WTC11 (cell line): Measurements from ENCODE around the gene EVC. TPM values are rescaled to one million over a fixed set of nuclear protein-coding genes. Genes with fewer than 3 reads are reported as not detected.

Experiments
- ATAC-seq: fragments of 200-7000 bp; cut with Tn5 transposase; 2 replicates; pipeline ENCODE4 v1.10.0; 2021; ENCODE audit warnings: mild to moderate bottlenecking, moderate library complexity
- CTCF ChIA-PET: fragments of 300-600 bp; sonication (Branson Sonifier 250); formaldehyde crosslinking; loops from one replicate; lab custom pipeline; 2021; ENCODE audit warnings: antibody characterized with exemption; lab: Charles Lee
- POLR2A ChIA-PET: fragments of 350-600 bp; sonication (Branson Sonifier 250); formaldehyde crosslinking; loops from one replicate; lab custom pipeline; 2021; ENCODE audit warnings: antibody characterized with exemption; lab: Charles Lee
- DNase-seq: peaks from one replicate; pipeline ENCODE4 v3.0.0; 2021; ENCODE audit warnings: low spot score
- H3K27ac Mint-ChIP-seq: 2 replicates; pipeline ENCODE4 v1.8.0; 2021; ENCODE audit warnings: mixed read lengths
- H3K27me3 Mint-ChIP-seq: 2 replicates; pipeline ENCODE4 v1.8.0; 2021; ENCODE audit warnings: low read depth, mild to moderate bottlenecking, moderate library complexity, mixed read lengths
- H3K36me3 Mint-ChIP-seq: 2 replicates; pipeline ENCODE4 v1.8.0; 2021; ENCODE audit warnings: mixed read lengths
- H3K4me1 Mint-ChIP-seq: 2 replicates; pipeline ENCODE4 v1.8.0; 2022; ENCODE audit warnings: mixed read lengths
- H3K4me3 Mint-ChIP-seq: 2 replicates; pipeline ENCODE4 v1.8.0; 2021; ENCODE audit warnings: mild to moderate bottlenecking, moderate library complexity, mixed read lengths
- H3K9me3 Mint-ChIP-seq: 2 replicates; pipeline ENCODE4 v1.8.0; 2021; ENCODE audit warnings: mixed read lengths
- AFF4 ChIP-seq: sonication (generic); formaldehyde crosslinking; IDR thresholded peaks from 2 replicates; pipeline ENCODE4 v1.8.1; 2023; ENCODE audit warnings: mild to moderate bottlenecking, missing genetic modification reagents, borderline replicate concordance
- GTF2I ChIP-seq: fragments of 250-450 bp; sonication (Bioruptor Pico); conservative IDR thresholded peaks from 2 replicates; pipeline ENCODE4 v1.4.0; 2021; ENCODE audit warnings: mild to moderate bottlenecking
- HMGXB4 ChIP-seq: sonication (generic); formaldehyde crosslinking; IDR thresholded peaks from 2 replicates; pipeline ENCODE4 v1.8.1; 2023; ENCODE audit warnings: mild to moderate bottlenecking, moderate library complexity, missing genetic modification reagents
- JAZF1 ChIP-seq: fragments of 250-450 bp; sonication (Bioruptor Pico); IDR thresholded peaks from 2 replicates; pipeline ENCODE4 v1.9.0; 2021; ENCODE audit warnings: moderate library complexity, mild to moderate bottlenecking, inconsistent platforms
- OVOL2 ChIP-seq: fragments of 250-450 bp; sonication (Bioruptor Pico); IDR thresholded peaks from 2 replicates; pipeline ENCODE4 v1.9.0; 2021; ENCODE audit warnings: mild to moderate bottlenecking, borderline replicate concordance
- TEAD1 ChIP-seq: sonication (generic); formaldehyde crosslinking; IDR thresholded peaks from 2 replicates; pipeline ENCODE4 v1.8.0; 2022; ENCODE audit warnings: mild to moderate bottlenecking, missing genetic modification reagents
- ZNF121 ChIP-seq: sonication (generic); formaldehyde crosslinking; IDR thresholded peaks from 2 replicates; pipeline ENCODE4 v1.8.0; 2023; ENCODE audit warnings: missing genetic modification reagents
- ZNF263 ChIP-seq: sonication (generic); formaldehyde crosslinking; IDR thresholded peaks from 2 replicates; pipeline ENCODE4 v1.8.1; 2022; ENCODE audit warnings: low read depth, mild to moderate bottlenecking, moderate library complexity, missing genetic modification reagents
- ZNF396 ChIP-seq: fragments of 250-450 bp; sonication (Bioruptor Pico); IDR thresholded peaks from 2 replicates; pipeline ENCODE4 v1.8.0; 2021; ENCODE audit warnings: mild to moderate bottlenecking, moderate library complexity, borderline replicate concordance
- ZSCAN18 ChIP-seq: fragments of 250-450 bp; sonication (Bioruptor Pico); IDR thresholded peaks from 2 replicates; pipeline ENCODE4 v2.1.2; 2022; ENCODE audit warnings: mild to moderate bottlenecking, moderate library complexity
- total RNA-seq: library from RNA; stranded (reverse); gene quantifications from 3 replicates; pipeline ENCODE4 v1.2.3, GENCODE V29; 2021
- TF ChIP-seq, protein P1 (sequence below): sonication (generic); formaldehyde crosslinking; IDR thresholded peaks from 2 replicates; pipeline ENCODE4 v1.8.0; 2023; ENCODE audit warnings: mild to moderate bottlenecking, missing genetic modification reagents
- TF ChIP-seq, protein P2 (sequence below): sonication (generic); formaldehyde crosslinking; conservative IDR thresholded peaks from 2 replicates; pipeline ENCODE4 v1.8.1; 2023; ENCODE audit warnings: mild to moderate bottlenecking, low read depth, missing genetic modification reagents, moderate library complexity
- TF ChIP-seq, protein P3 (sequence below): fragments of 250-450 bp; sonication (Bioruptor Pico); IDR thresholded peaks from 2 replicates; pipeline ENCODE4 v1.9.0; 2021; ENCODE audit warnings: mild to moderate bottlenecking
- TF ChIP-seq, protein P4 (sequence below): sonication (generic); formaldehyde crosslinking; IDR thresholded peaks from 2 replicates; pipeline ENCODE4 v1.8.1; 2023; ENCODE audit warnings: mild to moderate bottlenecking, missing genetic modification reagents, moderate library complexity
- TF ChIP-seq, protein P5 (sequence below): sonication (generic); formaldehyde crosslinking; IDR thresholded peaks from 2 replicates; pipeline ENCODE4 v1.8.1; 2023; ENCODE audit warnings: mild to moderate bottlenecking, missing genetic modification reagents, moderate library complexity

Gene EVC
- total RNA-seq, 1 experiment from 2014 or later = 12.5 TPM

GRCh38 chr4:5785806-5786680, 75.0 kb downstream of the EVC start (continued):
- TF ChIP-seq HMGXB4 (CRISPR knock-in tag) = no peak
- TF ChIP-seq, protein P1, sequence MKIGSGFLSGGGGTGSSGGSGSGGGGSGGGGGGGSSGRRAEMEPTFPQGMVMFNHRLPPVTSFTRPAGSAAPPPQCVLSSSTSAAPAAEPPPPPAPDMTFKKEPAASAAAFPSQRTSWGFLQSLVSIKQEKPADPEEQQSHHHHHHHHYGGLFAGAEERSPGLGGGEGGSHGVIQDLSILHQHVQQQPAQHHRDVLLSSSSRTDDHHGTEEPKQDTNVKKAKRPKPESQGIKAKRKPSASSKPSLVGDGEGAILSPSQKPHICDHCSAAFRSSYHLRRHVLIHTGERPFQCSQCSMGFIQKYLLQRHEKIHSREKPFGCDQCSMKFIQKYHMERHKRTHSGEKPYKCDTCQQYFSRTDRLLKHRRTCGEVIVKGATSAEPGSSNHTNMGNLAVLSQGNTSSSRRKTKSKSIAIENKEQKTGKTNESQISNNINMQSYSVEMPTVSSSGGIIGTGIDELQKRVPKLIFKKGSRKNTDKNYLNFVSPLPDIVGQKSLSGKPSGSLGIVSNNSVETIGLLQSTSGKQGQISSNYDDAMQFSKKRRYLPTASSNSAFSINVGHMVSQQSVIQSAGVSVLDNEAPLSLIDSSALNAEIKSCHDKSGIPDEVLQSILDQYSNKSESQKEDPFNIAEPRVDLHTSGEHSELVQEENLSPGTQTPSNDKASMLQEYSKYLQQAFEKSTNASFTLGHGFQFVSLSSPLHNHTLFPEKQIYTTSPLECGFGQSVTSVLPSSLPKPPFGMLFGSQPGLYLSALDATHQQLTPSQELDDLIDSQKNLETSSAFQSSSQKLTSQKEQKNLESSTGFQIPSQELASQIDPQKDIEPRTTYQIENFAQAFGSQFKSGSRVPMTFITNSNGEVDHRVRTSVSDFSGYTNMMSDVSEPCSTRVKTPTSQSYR (CRISPR knock-in tag) = no peak
- TF ChIP-seq AFF4 (CRISPR knock-in tag) = no peak

DNA sequence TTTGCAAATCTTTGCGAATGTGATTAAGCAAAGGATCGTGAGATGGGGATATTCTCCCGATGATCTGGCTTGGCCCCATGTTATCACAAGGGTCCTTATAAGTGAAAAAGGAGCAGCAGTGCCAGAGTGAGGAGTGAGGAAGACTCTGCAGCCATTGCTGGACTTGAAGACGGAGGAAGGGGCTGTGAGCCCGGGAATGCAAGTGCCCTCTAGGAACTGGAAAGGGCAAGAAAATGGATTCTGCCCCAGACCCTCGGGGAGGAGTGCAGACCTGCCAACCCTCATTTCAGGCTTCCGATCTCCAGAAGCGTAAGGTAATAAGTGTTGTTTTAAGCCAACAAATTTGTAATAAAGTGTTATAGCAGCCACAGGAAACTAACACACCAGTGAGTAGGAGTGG, 76.3 kb downstream of the EVC start:
- no peak for TF ChIP-seq JAZF1 (CRISPR knock-in tag)
- no peak for TF ChIP-seq TEAD1
- TF ChIP-seq ZNF396 (CRISPR knock-in tag) = no peak
- no peak for TF ChIP-seq ZNF263 (CRISPR knock-in tag)
- TF ChIP-seq ZNF121 (CRISPR knock-in tag) = no peak
- no peak for TF ChIP-seq ZSCAN18 (CRISPR knock-in tag)
- TF ChIP-seq, protein P2, sequence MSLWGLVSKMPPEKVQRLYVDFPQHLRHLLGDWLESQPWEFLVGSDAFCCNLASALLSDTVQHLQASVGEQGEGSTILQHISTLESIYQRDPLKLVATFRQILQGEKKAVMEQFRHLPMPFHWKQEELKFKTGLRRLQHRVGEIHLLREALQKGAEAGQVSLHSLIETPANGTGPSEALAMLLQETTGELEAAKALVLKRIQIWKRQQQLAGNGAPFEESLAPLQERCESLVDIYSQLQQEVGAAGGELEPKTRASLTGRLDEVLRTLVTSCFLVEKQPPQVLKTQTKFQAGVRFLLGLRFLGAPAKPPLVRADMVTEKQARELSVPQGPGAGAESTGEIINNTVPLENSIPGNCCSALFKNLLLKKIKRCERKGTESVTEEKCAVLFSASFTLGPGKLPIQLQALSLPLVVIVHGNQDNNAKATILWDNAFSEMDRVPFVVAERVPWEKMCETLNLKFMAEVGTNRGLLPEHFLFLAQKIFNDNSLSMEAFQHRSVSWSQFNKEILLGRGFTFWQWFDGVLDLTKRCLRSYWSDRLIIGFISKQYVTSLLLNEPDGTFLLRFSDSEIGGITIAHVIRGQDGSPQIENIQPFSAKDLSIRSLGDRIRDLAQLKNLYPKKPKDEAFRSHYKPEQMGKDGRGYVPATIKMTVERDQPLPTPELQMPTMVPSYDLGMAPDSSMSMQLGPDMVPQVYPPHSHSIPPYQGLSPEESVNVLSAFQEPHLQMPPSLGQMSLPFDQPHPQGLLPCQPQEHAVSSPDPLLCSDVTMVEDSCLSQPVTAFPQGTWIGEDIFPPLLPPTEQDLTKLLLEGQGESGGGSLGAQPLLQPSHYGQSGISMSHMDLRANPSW (CRISPR knock-in tag) = no peak
- TF ChIP-seq, protein P3, sequence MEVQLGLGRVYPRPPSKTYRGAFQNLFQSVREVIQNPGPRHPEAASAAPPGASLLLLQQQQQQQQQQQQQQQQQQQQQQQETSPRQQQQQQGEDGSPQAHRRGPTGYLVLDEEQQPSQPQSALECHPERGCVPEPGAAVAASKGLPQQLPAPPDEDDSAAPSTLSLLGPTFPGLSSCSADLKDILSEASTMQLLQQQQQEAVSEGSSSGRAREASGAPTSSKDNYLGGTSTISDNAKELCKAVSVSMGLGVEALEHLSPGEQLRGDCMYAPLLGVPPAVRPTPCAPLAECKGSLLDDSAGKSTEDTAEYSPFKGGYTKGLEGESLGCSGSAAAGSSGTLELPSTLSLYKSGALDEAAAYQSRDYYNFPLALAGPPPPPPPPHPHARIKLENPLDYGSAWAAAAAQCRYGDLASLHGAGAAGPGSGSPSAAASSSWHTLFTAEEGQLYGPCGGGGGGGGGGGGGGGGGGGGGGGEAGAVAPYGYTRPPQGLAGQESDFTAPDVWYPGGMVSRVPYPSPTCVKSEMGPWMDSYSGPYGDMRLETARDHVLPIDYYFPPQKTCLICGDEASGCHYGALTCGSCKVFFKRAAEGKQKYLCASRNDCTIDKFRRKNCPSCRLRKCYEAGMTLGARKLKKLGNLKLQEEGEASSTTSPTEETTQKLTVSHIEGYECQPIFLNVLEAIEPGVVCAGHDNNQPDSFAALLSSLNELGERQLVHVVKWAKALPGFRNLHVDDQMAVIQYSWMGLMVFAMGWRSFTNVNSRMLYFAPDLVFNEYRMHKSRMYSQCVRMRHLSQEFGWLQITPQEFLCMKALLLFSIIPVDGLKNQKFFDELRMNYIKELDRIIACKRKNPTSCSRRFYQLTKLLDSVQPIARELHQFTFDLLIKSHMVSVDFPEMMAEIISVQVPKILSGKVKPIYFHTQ (CRISPR knock-in tag) = no peak
- TF ChIP-seq, protein P4, sequence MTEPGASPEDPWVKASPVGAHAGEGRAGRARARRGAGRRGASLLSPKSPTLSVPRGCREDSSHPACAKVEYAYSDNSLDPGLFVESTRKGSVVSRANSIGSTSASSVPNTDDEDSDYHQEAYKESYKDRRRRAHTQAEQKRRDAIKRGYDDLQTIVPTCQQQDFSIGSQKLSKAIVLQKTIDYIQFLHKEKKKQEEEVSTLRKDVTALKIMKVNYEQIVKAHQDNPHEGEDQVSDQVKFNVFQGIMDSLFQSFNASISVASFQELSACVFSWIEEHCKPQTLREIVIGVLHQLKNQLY (CRISPR knock-in tag) = no peak
- TF ChIP-seq, protein P5, sequence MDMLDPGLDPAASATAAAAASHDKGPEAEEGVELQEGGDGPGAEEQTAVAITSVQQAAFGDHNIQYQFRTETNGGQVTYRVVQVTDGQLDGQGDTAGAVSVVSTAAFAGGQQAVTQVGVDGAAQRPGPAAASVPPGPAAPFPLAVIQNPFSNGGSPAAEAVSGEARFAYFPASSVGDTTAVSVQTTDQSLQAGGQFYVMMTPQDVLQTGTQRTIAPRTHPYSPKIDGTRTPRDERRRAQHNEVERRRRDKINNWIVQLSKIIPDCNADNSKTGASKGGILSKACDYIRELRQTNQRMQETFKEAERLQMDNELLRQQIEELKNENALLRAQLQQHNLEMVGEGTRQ (CRISPR knock-in tag) = no peak
- TF ChIP-seq GTF2I (CRISPR knock-in tag) = no peak
- TF ChIP-seq OVOL2 (CRISPR knock-in tag) = no peak
- H3K36me3 Mint-ChIP-seq = peaks cover 34% of the 10 kb centered on the region
- peaks cover 5% of the 10 kb centered on the region for H3K4me1 Mint-ChIP-seq
- DNase-seq = no peak
- H3K27me3 Mint-ChIP-seq = no peaks in the 10 kb centered on the region
- ChIA-PET CTCF (interaction anchor here (0.7 kb wide), 1 partner anchor 30 kb away, joined by 4 read pairs; no protein-coding TSS in a partner anchor), POLR2A (no interaction called here)
- no peaks in the 10 kb centered on the region for H3K9me3 Mint-ChIP-seq
- no peak for ATAC-seq
- no peak overlapping the region for H3K4me3 Mint-ChIP-seq
- H3K27ac Mint-ChIP-seq = no peak overlapping the region
